Thyroid gland (tissue), 4 donors: ENCODE data around the gene MPPED2.

Experiments
- CTCF ChIP-seq, 6 experiments: fragments of 200-600 bp in 3 of 6; fragments of 450-650 bp in 3 of 6; sonication (generic) in 3 of 6; IDR thresholded peaks; one replicate each; pipeline ENCODE4 v1.5.1; 2016 to 2019; ENCODE audit warnings: antibody characterized with exemption in 6 of 6, mild to moderate bottlenecking in 2 of 6, inconsistent platforms in 1 of 6, moderate library complexity in 1 of 6
- POLR2A ChIP-seq, 2 donors: fragments of 450-650 bp; IDR thresholded peaks; one replicate each; pipeline ENCODE4 v1.6.1; 2017; ENCODE audit warnings: antibody characterized with exemption in 2 of 2, mild to moderate bottlenecking in 2 of 2, moderate library complexity in 1 of 2

GRCh38 chr11:30395751-30396150 lies 190.4 kb downstream of the MPPED2 start:
- TF ChIP-seq CTCF (IDR thresholded peaks at IDR 0.05): no peak
- no peak for TF ChIP-seq POLR2A (IDR thresholded peaks at IDR 0.05)
